Mesothelial cell of epicardium (in vitro differentiated cells): ENCODE measurements around the gene RALGPS1. TPM values are rescaled to one million over a fixed set of nuclear protein-coding genes. Genes with fewer than 3 reads are reported as not detected.

Experiments
- DNase-seq, 2 experiments: peaks; one replicate each; pipeline ENCODE4 v3.0.0; 2021; ENCODE audit warnings: low spot score in 2 of 2; ENCODE audit not compliant: unreplicated experiment in 2 of 2
- H3K27ac Mint-ChIP-seq: 2 replicates; pipeline ENCODE4 v1.8.0; 2021; ENCODE audit warnings: mixed read lengths
- H3K27me3 Mint-ChIP-seq: 2 replicates; pipeline ENCODE4 v1.8.0; 2021; ENCODE audit warnings: low read depth, mixed read lengths
- H3K36me3 Mint-ChIP-seq: 2 replicates; pipeline ENCODE4 v1.8.0; 2021; ENCODE audit warnings: mixed read lengths
- H3K4me1 Mint-ChIP-seq: 2 replicates; pipeline ENCODE4 v1.8.0; 2021; ENCODE audit warnings: mixed read lengths
- H3K4me3 Mint-ChIP-seq: 2 replicates; pipeline ENCODE4 v1.8.0; 2021; ENCODE audit warnings: mild to moderate bottlenecking, moderate library complexity, mixed read lengths
- H3K9me3 Mint-ChIP-seq: 2 replicates; pipeline ENCODE4 v1.8.0; 2021; ENCODE audit warnings: mixed read lengths
- total RNA-seq: library from RNA; stranded (reverse); gene quantifications from 3 replicates; pipeline ENCODE4 v1.2.1, GENCODE V29; 2021
- TF ChIP-seq, protein P1 (sequence below): fragments of 200-600 bp; sonication (generic); IDR thresholded peaks from one replicate; pipeline ENCODE4 v1.5.0; 2021; ENCODE audit warnings: antibody characterized with exemption; ENCODE audit not compliant: unreplicated experiment

RALGPS1 gene
- total RNA-seq, 1 donor from 2014 or later, result 25.6 TPM

- H3K36me3 Mint-ChIP-seq, result no peaks in the 10 kb centered on the region
- no peak overlapping the region for H3K27ac Mint-ChIP-seq
- no peaks in the 10 kb centered on the region for H3K4me1 Mint-ChIP-seq
- no peak overlapping the region for H3K4me3 Mint-ChIP-seq
- no peaks in the 10 kb centered on the region for H3K27me3 Mint-ChIP-seq
- TF ChIP-seq, protein P1, sequence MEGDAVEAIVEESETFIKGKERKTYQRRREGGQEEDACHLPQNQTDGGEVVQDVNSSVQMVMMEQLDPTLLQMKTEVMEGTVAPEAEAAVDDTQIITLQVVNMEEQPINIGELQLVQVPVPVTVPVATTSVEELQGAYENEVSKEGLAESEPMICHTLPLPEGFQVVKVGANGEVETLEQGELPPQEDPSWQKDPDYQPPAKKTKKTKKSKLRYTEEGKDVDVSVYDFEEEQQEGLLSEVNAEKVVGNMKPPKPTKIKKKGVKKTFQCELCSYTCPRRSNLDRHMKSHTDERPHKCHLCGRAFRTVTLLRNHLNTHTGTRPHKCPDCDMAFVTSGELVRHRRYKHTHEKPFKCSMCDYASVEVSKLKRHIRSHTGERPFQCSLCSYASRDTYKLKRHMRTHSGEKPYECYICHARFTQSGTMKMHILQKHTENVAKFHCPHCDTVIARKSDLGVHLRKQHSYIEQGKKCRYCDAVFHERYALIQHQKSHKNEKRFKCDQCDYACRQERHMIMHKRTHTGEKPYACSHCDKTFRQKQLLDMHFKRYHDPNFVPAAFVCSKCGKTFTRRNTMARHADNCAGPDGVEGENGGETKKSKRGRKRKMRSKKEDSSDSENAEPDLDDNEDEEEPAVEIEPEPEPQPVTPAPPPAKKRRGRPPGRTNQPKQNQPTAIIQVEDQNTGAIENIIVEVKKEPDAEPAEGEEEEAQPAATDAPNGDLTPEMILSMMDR, result no peak
- H3K9me3 Mint-ChIP-seq, result no peaks in the 10 kb centered on the region
- no peak for DNase-seq
These were observed 244.3 kb downstream of the RALGPS1 start for GRCh38 chr9:127158786-127159324.

DNA sequence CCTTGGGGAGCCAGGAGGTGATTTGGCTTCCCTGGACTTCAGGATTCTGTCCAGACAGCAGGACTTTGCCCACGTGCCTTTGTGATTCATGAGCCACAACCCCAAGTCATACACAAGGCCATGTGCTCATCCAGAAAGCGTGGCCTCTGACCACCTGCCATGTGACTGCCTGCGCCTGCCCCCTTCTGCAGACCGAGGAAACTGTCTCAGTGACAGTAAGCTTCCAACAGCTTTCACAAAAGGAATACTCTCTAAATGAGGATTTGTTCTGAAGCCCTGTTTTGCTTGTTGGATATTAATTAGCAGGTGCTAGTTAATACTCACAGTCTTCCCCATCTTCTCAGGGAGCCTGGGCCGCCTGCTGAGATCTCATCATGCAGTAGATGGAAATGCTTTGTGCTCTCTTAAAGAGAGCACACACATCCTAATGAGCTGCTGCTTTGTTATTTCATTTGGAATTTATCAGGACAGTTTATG, 244.8 kb downstream of the RALGPS1 start:
- H3K27ac Mint-ChIP-seq, result no peak overlapping the region
- no peaks in the 10 kb centered on the region for H3K9me3 Mint-ChIP-seq
- DNase-seq, result no peak
- TF ChIP-seq, protein P1, result no peak
- H3K4me3 Mint-ChIP-seq, result no peak overlapping the region
- no peaks in the 10 kb centered on the region for H3K4me1 Mint-ChIP-seq
- H3K27me3 Mint-ChIP-seq, result no peaks in the 10 kb centered on the region
- H3K36me3 Mint-ChIP-seq, result no peaks in the 10 kb centered on the region

GRCh38 chr9:127159949-127160610, 245.5 kb downstream of the RALGPS1 start:
- no peak for DNase-seq
- no peaks in the 10 kb centered on the region for H3K36me3 Mint-ChIP-seq
- no peaks in the 10 kb centered on the region for H3K9me3 Mint-ChIP-seq
- peaks cover 1% of the 10 kb centered on the region for H3K4me1 Mint-ChIP-seq
- TF ChIP-seq, protein P1, result no peak
- no peak overlapping the region for H3K4me3 Mint-ChIP-seq
- no peak overlapping the region for H3K27ac Mint-ChIP-seq
- H3K27me3 Mint-ChIP-seq, result no peaks in the 10 kb centered on the region

DNA sequence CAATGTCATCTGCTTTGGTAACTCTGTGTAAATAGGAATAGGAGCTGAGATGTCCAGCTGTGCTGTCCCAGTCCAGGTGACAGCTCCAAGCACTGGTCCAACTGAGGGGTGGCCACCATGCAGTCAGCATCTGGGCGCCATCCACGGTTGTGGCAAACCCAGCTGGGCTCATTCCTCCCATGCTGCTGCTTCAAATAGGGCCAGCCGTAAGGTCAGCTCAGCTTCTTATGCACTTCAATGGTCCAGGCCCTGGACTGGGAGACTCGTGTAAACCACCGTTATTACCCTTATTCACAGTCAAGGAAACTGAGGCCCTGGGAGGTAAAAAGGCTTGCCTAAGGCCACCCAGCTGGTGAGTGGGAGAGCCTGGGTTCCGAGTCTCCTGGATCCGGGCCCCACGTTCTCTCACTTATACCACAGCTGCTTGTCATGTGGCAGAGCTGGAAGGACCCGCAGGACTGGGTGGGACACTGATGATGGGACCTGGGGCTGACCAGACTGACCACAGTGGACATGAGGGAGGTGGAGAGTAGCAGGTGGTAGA, 246.6 kb downstream of the RALGPS1 start:
- no peaks in the 10 kb centered on the region for H3K27me3 Mint-ChIP-seq
- TF ChIP-seq, protein P1, result no peak
- no peaks in the 10 kb centered on the region for H3K9me3 Mint-ChIP-seq
- no peak overlapping the region for H3K27ac Mint-ChIP-seq
- no peaks in the 10 kb centered on the region for H3K36me3 Mint-ChIP-seq
- no peak overlapping the region for H3K4me3 Mint-ChIP-seq
- peaks cover 2% of the 10 kb centered on the region for H3K4me1 Mint-ChIP-seq
- DNase-seq, result no peak

DNA sequence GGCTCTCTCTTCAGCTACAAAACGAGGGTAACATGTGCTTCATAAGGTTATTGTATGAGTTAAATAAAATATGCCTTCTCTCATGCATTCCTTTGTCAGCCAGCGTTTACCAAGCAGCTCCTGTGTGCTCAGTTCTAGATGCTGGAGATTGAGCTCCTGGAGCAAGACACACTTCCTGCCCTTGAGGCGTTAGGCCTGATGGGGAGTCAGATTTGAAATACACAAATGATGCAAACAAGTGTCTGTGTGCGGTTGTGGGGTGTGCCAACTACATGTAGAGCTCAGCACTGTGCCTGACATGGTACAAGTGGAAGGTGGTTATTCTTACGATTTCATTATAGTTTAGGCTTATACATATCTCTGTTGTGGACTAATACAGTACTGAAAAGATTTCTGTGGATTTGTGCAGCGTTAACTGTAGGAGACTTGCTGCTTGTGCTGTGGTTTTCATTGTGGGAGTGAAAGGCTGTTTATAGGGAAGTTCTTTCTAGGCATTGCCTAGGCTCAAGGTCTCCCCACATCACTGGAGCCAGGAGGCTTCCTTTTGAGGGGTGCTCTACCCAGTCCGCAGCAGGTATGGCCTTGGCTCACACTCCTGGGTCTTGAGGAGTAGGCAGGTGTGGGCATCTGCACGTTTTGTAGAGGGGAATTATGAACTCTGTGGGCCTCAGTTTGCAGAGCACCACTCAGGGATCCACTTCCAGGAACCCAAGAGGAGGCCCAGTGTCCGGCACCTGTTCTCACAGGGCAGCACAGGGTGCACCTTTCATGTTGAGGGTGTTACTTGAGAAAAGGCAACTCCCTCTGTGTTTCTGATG, 247.7 kb downstream of the RALGPS1 start:
- H3K4me3 Mint-ChIP-seq, result no peak overlapping the region
- TF ChIP-seq, protein P1, result no peak
- no peak overlapping the region for H3K27ac Mint-ChIP-seq
- no peaks in the 10 kb centered on the region for H3K36me3 Mint-ChIP-seq
- H3K4me1 Mint-ChIP-seq, result peaks cover 2% of the 10 kb centered on the region
- no peaks in the 10 kb centered on the region for H3K9me3 Mint-ChIP-seq
- DNase-seq, result no peak
- no peaks in the 10 kb centered on the region for H3K27me3 Mint-ChIP-seq
